NCI-H524 treated with DMSO at 0.1 percent for 48 hours (cell line): ENCODE data around the gene PROM1.

Experiments used
- DNase-seq: peaks from one replicate; lab custom pipeline; 2025; lab: John Stamatoyannopoulos, UW

PROM1 gene

GRCh38 chr4:16026160-16026761 lies 57.6 kb downstream of the PROM1 start:
- no peak for DNase-seq

GRCh38 chr4:16025268-16025667 lies 58.6 kb downstream of the PROM1 start:
- no peak for DNase-seq

- no peak for DNase-seq
Measured at GRCh38 chr4:16023776-16024408, 59.9 kb downstream of the PROM1 start.

- DNase-seq, result no peak
Measured at GRCh38 chr4:16021804-16022560, 61.8 kb downstream of the PROM1 start.

- no peak for DNase-seq
Measured at GRCh38 chr4:16019649-16020048, 64.2 kb downstream of the PROM1 start.

- no peak for DNase-seq
Measured at GRCh38 chr4:16018841-16019240, 65.0 kb downstream of the PROM1 start.

GRCh38 chr4:16018061-16018676 lies 65.7 kb downstream of the PROM1 start:
- DNase-seq, result no peak

GRCh38 chr4:16016536-16016935 lies 67.3 kb downstream of the PROM1 start:
- no peak for DNase-seq

- no peak for DNase-seq
Measured at GRCh38 chr4:16011173-16011572, 72.7 kb downstream of the PROM1 start.

GRCh38 chr4:16009153-16009552 lies 74.7 kb downstream of the PROM1 start:
- no peak for DNase-seq

- no peak for DNase-seq
Measured at GRCh38 chr4:16007471-16008095, 76.2 kb downstream of the PROM1 start.

- DNase-seq, result no peak
Measured at GRCh38 chr4:16006771-16007446, 76.9 kb downstream of the PROM1 start.

- DNase-seq, result no peak
Measured at GRCh38 chr4:16005676-16006075, 78.1 kb downstream of the PROM1 start.

GRCh38 chr4:16001484-16001858 lies 82.4 kb downstream of the PROM1 start:
- DNase-seq, result no peak

GRCh38 chr4:16000708-16001483 lies 82.9 kb downstream of the PROM1 start:
- DNase-seq, result no peak

GRCh38 chr4:15996773-15997172 lies 87.0 kb downstream of the PROM1 start:
- DNase-seq, result no peak

GRCh38 chr4:15995826-15996225 lies 88.0 kb downstream of the PROM1 start:
- no peak for DNase-seq

- DNase-seq, result no peak
Measured at GRCh38 chr4:15992167-15992485, 91.7 kb downstream of the PROM1 start.

GRCh38 chr4:15990570-15991285 lies 93.1 kb downstream of the PROM1 start:
- no peak for DNase-seq

- DNase-seq, result no peak
Measured at GRCh38 chr4:15989424-15989823, 94.4 kb downstream of the PROM1 start.

GRCh38 chr4:15988222-15988621 lies 95.6 kb downstream of the PROM1 start:
- no peak for DNase-seq
